BLaER1 (cell line): ENCODE data around the gene TJP1.
A peak's percentile ranks its signal among the peaks of the same experiment; 100 is the strongest.
"Not testable (repeated sequence)": the region's sequence is repeated elsewhere in the genome, so short reads cannot be mapped to it uniquely, and the experiment has no call there.

Source experiments
- H3K27ac ChIP-seq: shearing (Covaris generic); formaldehyde crosslinking; 2 replicates; pipeline ENCODE4 v1.8.1; 2022
- H3K27me3 ChIP-seq: shearing (Covaris generic); formaldehyde crosslinking; 2 replicates; pipeline ENCODE4 v1.8.1; 2022
- H3K36me3 ChIP-seq: shearing (Covaris generic); formaldehyde crosslinking; 2 replicates; pipeline ENCODE4 v1.8.1; 2022
- H3K4me1 ChIP-seq: shearing (Covaris generic); formaldehyde crosslinking; 2 replicates; pipeline ENCODE4 v1.8.1; 2022
- H3K4me2 ChIP-seq: shearing (Covaris generic); formaldehyde crosslinking; 2 replicates; pipeline ENCODE4 v1.8.1; 2022
- H3K4me3 ChIP-seq: shearing (Covaris generic); formaldehyde crosslinking; 2 replicates; pipeline ENCODE4 v1.8.1; 2022
- H3K9ac ChIP-seq: shearing (Covaris generic); formaldehyde crosslinking; 2 replicates; pipeline ENCODE4 v1.8.1; 2022
- H3K9me3 ChIP-seq: shearing (Covaris generic); formaldehyde crosslinking; 2 replicates; pipeline ENCODE4 v1.8.1; 2022
- H4K20me1 ChIP-seq: shearing (Covaris generic); formaldehyde crosslinking; 2 replicates; pipeline ENCODE4 v1.8.1; 2022
- Cebpa-rat ChIP-seq: shearing (Covaris generic); IDR thresholded peaks from 2 replicates; pipeline ENCODE4 v1.8.1; 2022

Gene TJP1

DNA sequence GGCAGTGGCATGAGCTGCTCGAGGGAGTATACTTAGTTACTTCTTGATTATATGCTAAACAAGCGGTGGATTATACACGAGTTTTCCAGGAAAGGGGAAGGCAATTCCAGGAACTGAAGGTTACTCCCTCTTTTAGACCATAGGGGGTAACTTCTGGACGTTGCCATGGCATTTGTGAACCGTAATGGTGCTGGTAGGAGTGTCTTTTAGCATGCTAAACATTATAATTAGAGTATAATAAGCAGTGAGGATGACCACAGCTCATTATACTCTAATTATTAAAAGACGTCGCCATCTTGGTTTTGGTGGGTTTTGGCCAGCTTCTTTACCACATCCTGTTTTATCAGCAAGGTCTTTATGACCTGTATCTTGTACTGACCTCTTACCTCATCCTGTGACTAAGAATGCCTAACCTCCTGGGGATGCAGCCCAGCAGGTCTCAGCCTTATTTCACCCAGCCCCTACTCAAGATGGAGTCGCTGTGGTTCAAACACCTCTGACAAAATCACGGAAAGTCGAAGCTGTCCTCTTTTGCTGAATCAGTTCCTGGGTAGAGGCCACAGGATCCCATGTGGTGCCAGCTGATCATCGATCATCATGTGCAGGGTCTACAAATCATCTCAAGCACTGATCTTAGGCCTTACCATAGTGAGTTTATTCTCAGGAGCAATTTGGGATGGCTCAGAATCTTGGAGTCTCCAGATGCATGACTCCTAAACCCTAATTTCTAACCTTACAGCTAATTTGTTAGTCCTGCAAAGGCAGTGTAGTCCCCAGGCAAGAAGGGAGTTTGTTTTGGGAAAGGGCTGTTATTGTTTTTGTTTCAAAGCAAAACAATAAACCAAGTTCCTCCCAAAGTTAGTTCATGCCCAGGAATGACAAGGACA lies 149.1 kb downstream of the TJP1 start:
- Histone ChIP-seq H3K9me3 (no peaks in the 10 kb centered on the region), H3K36me3 (no peaks in the 10 kb centered on the region), H4K20me1 (peaks cover 18% of the 10 kb centered on the region), H3K27ac (no peak overlapping the region), H3K9ac (no peak overlapping the region), H3K4me1 (peaks cover 51% of the 10 kb centered on the region), H3K27me3 (peaks cover 20% of the 10 kb centered on the region), H3K4me2 (no peak overlapping the region), H3K4me3 (no peak overlapping the region)
- no peak for TF ChIP-seq Cebpa-rat

DNA sequence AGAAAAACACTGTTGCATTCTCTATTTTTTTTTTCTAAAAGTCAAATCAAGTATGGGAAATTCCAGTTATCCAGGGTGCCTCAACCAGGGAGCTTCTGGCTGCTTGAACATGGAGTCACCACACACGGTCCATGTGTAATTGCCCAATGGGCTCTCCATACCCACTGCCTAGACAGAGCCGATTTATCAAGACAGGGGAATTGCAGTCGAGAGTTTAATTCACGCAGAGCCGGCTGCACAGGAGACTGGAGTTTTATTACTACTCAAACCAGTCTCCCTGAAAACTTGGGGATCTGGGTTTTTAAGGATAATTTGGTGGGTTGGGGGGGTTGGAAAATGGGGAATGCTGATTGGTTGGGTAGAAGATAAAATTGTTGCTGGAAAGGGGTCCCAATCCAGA lies 149.8 kb downstream of the TJP1 start:
- Histone ChIP-seq H3K9ac (no peak overlapping the region), H3K4me2 (peak overlapping the region; percentile 61; the same call in 1 of the 2 replicates), H3K4me3 (no peak overlapping the region), H3K9me3 (no peaks in the 10 kb centered on the region), H3K27ac (no peak overlapping the region), H3K36me3 (no peaks in the 10 kb centered on the region), H4K20me1 (peaks cover 12% of the 10 kb centered on the region), H3K4me1 (peaks cover 44% of the 10 kb centered on the region), H3K27me3 (peaks cover 13% of the 10 kb centered on the region; the same call in 1 of the 2 replicates)
- no peak for TF ChIP-seq Cebpa-rat

DNA sequence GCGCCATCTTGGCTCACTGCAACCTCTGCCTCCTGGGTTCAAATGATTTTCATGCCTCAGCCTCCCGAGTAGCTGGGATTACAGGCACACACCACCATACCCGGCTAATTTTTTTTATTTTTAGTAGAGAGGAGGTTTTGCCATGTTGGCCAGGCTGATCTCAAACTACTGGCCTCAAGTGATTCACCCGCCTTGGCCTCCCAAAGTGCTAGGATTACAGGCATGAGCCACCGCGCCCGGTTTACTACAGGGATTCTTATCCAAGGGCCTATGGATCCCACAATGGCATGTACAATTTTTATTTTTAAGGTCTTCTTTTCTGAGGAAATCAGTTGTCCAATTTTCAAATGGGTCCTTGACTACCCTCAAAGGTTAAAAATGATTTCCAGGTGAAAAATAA lies 150.2 kb downstream of the TJP1 start:
- Histone ChIP-seq H3K4me1 (peaks cover 40% of the 10 kb centered on the region), H3K4me2 (peak overlapping the region; percentile 61), H4K20me1 (peaks cover 12% of the 10 kb centered on the region)
- H3K27me3 ChIP-seq, H3K9ac ChIP-seq, H3K27ac ChIP-seq, H3K4me3 ChIP-seq, H3K36me3 ChIP-seq, H3K9me3 ChIP-seq: not testable (repeated sequence)

DNA sequence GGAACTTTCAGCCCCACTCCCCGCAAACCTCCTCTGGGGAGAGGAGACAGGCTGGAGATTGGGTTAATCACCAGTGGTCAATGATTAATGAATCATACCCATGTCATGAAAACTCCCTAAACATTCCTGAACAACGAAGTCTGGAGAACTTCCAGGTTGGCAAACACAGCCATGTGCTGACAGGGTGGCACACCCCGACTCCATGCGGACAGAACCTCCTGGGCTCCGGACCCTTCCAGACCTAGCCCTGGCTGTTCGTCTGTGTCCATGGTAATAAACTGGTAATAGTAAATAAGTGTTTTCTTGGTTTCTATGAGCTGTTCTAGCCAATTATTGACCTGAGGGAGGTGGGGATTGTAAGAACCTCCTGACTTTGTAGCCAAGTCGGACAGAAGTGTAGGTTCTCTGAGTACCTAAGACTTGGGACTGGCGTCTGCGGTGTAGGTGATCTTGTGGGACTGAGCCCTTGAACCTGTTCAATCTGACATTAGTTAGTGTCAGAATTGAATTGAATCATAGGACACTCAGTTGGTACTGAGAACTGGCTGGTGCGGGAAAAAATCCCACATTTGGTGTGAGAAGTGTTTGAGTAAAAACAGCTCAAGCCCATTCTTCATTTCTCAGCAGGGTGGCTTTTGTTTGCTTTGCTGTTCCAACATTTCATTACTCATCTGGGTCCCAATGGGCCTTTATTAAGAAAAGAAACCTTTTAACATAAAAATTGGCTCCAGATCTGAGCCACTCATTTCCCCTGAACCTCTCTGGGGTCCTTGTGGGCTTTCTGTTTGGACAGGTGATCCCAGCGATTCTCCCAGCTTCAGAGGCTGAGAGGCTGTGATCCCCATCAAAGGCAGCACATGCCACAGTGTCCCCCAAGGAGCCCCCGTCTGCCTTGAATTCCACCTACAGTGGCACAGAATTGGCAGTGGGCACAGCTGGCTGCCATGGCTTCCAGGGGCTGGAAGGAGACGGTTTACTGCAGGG lies 151.0 kb downstream of the TJP1 start:
- TF ChIP-seq Cebpa-rat: no peak
- Histone ChIP-seq H3K4me2 (peak overlapping the region; percentile 61), H4K20me1 (peaks cover 9% of the 10 kb centered on the region), H3K9me3 (no peaks in the 10 kb centered on the region), H3K27me3 (0 out of 2 replicates have a peak, but pooled peaks cover 4% of the 10 kb centered on the region), H3K36me3 (no peaks in the 10 kb centered on the region), H3K4me1 (peaks cover 32% of the 10 kb centered on the region), H3K27ac (no peak overlapping the region), H3K9ac (no peak overlapping the region), H3K4me3 (no peak overlapping the region)

DNA sequence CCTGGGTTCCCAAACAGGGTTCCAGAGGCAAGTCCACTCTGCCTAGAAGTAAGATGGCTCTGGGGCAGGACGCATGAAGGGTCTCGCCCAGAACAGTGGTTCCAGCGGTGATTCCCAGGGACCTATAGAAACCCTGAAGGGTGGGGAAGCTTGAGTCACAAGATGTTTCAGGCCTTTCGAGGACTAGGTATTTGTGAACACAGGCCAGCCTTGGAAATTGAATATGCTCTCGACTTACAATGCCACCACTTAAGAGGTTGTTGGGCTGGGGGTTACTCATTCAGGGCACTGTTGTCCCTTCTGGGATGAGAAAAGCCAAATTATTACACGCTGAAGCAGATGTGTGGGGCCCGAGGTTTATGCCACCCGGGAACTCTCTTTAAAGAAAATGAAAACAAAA lies 152.0 kb downstream of the TJP1 start:
- Histone ChIP-seq H4K20me1 (no peaks in the 10 kb centered on the region), H3K9me3 (no peaks in the 10 kb centered on the region), H3K36me3 (no peaks in the 10 kb centered on the region), H3K4me3 (no peak overlapping the region), H3K27ac (no peak overlapping the region), H3K9ac (no peak overlapping the region), H3K4me1 (peaks cover 29% of the 10 kb centered on the region), H3K27me3 (no peaks in the 10 kb centered on the region), H3K4me2 (no peak overlapping the region)
- TF ChIP-seq Cebpa-rat: no peak

DNA sequence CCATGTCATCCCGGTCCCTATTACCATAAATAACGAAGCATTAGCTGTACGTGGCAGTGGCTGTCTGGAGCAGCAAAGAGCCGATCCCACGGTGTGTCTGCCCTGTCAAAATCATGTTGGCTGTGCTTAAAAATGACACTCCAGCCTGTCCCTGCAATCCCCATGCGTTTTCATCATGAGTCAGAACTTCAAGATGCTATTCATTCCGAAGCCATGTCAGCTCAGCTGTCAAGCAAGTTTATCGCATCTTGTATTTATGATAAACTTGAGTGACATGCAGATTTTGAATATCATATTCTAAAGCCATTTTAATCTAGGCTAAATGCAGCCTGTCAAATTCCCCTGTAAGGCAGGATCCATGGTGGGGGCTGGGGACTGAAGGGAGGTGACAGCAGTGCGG lies 152.4 kb downstream of the TJP1 start:
- Histone ChIP-seq H3K9ac (no peak overlapping the region), H4K20me1 (no peaks in the 10 kb centered on the region), H3K4me1 (peaks cover 29% of the 10 kb centered on the region)

DNA sequence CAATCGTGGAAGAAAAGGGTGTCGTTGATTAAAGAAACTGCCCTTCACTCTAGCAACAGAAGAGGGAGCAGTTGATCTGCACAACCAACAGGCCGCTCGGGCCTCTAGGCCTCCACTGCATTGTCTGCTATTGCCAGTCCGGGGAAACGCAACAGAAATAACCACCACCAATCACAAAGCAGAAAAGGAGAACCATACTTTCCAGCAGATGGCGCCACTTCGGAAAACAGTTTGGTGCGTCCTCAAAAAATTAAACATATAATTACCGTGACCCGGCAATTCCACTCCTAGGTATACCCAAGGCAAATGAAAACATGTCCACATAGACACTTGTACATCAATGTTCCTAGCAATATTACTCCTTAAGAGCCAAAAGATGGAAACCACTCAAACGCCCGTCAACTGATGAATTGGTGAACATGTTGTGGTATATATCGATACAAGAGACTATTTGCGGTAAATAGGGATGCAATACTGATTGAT lies 154.1 kb downstream of the TJP1 start:
- TF ChIP-seq Cebpa-rat: no peak

More for the DNA sequence above, 152.4 kb downstream of the TJP1 start:
- Histone ChIP-seq H3K36me3 (no peaks in the 10 kb centered on the region), H3K9me3 (no peaks in the 10 kb centered on the region), H3K4me3 (no peak overlapping the region), H3K27ac (no peak overlapping the region), H3K4me2 (no peak overlapping the region), H3K27me3 (no peaks in the 10 kb centered on the region)
- no peak for TF ChIP-seq Cebpa-rat

DNA sequence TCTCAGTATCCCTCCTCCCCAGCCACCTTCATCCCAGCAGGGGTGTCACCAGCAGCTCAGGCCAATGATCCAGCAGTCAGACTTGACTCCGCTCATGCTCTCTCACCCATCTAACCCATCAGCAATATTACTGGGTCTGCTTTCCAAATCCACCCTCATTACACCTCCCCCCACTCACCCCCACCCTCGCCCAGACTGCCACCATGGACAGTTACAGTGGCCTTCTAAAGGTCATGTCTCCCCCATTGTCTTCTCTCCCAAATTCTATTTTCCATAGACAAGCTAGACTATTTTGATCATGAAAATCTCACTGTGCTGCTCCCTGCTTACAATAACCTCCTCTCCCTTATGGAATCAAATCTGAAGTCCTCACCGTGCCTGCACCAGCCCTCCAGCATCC lies 156.0 kb downstream of the TJP1 start:
- TF ChIP-seq Cebpa-rat: no peak
- Histone ChIP-seq H3K4me2 (no peak overlapping the region), H4K20me1 (no peaks in the 10 kb centered on the region), H3K9me3 (no peaks in the 10 kb centered on the region), H3K36me3 (no peaks in the 10 kb centered on the region), H3K4me3 (no peak overlapping the region), H3K9ac (no peak overlapping the region), H3K27ac (no peak overlapping the region), H3K27me3 (no peaks in the 10 kb centered on the region), H3K4me1 (peaks cover 18% of the 10 kb centered on the region)

More for the DNA sequence above, 154.1 kb downstream of the TJP1 start:
- H4K20me1 ChIP-seq: no peaks in the 10 kb centered on the region
- no peaks in the 10 kb centered on the region for H3K9me3 ChIP-seq
- H3K4me3 ChIP-seq: no peak overlapping the region
- H3K4me1 ChIP-seq: peaks cover 29% of the 10 kb centered on the region
- no peaks in the 10 kb centered on the region for H3K27me3 ChIP-seq
- H3K4me2 ChIP-seq: no peak overlapping the region
- H3K9ac ChIP-seq: no peak overlapping the region
- H3K36me3 ChIP-seq: no peaks in the 10 kb centered on the region
- H3K27ac ChIP-seq: no peak overlapping the region

DNA sequence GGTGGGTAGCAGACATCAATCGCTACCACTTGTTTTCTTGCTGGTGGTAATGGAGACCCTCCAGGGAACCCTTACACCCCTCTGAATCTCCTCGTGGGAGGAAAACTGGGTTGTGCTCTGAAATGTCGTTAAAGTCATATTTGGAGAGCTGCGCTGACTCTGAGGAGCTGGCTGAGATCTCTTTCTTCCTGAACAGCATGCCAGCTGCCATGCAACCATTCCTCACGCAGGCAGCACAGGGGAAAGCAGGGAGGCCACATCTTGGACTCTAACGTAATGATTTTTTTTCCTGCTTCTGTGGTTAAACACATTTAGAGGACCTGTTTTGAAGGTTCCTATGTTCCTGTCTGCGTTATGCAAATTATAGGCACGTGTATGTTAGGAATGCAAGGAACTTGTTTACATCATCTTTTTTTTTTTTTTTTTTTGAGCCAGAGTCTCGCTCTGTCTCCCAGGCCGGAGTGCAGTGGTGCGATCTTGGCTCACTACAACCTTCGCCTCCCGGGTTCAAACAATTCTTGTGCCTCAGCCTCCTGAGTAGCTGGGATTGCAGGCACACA lies 156.7 kb downstream of the TJP1 start:
- Histone ChIP-seq H3K4me3 (no peak overlapping the region), H4K20me1 (no peaks in the 10 kb centered on the region), H3K4me2 (peak overlapping the region; percentile 17), H3K9me3 (no peaks in the 10 kb centered on the region), H3K4me1 (peaks cover 12% of the 10 kb centered on the region), H3K9ac (no peak overlapping the region), H3K36me3 (no peaks in the 10 kb centered on the region), H3K27ac (no peak overlapping the region), H3K27me3 (no peaks in the 10 kb centered on the region)
- no peak for TF ChIP-seq Cebpa-rat
